GM19328 (cell line): ENCODE measurements around the gene ADRA2A.

Source experiments
- ATAC-seq: cut with Tn5 transposase; IDR thresholded peaks from one replicate; pipeline ENCODE4 v1.9.1; 2021; ENCODE audit warnings: mild to moderate bottlenecking, moderate library complexity; ENCODE audit not compliant: unreplicated experiment

ADRA2A gene

GRCh38 chr10:111109501-111110242 is 32.8 kb downstream of the ADRA2A start:
- ATAC-seq = no peak

GRCh38 chr10:111110771-111111170 is 33.9 kb downstream of the ADRA2A start:
- no peak for ATAC-seq

GRCh38 chr10:111112333-111112732 is 35.5 kb downstream of the ADRA2A start:
- ATAC-seq = no peak

- no peak for ATAC-seq
Observed at GRCh38 chr10:111113238-111113960, 36.6 kb downstream of the ADRA2A start.

GRCh38 chr10:111113961-111114757 is 37.3 kb downstream of the ADRA2A start:
- ATAC-seq = no peak

- ATAC-seq = no peak
Observed at GRCh38 chr10:111114758-111115500, 38.1 kb downstream of the ADRA2A start.

- ATAC-seq = no peak
Observed at GRCh38 chr10:111116211-111116610, 39.4 kb downstream of the ADRA2A start.

GRCh38 chr10:111116762-111117445 is 40.1 kb downstream of the ADRA2A start:
- ATAC-seq = no peak

- ATAC-seq = no peak
Observed at GRCh38 chr10:111117528-111118277, 40.9 kb downstream of the ADRA2A start.

- ATAC-seq = no peak
Observed at GRCh38 chr10:111118758-111119157, 41.9 kb downstream of the ADRA2A start.

GRCh38 chr10:111119637-111120036 is 42.8 kb downstream of the ADRA2A start:
- no peak for ATAC-seq

- ATAC-seq = no peak
Observed at GRCh38 chr10:111122127-111122526, 45.3 kb downstream of the ADRA2A start.

GRCh38 chr10:111123883-111124282 is 47.1 kb downstream of the ADRA2A start:
- no peak for ATAC-seq

GRCh38 chr10:111125102-111125501 is 48.3 kb downstream of the ADRA2A start:
- ATAC-seq = no peak

GRCh38 chr10:111126077-111126476 is 49.2 kb downstream of the ADRA2A start:
- ATAC-seq = no peak

GRCh38 chr10:111127081-111127848 is 50.4 kb downstream of the ADRA2A start:
- ATAC-seq = no peak

- no peak for ATAC-seq
Observed at GRCh38 chr10:111128331-111129180, 51.7 kb downstream of the ADRA2A start.

GRCh38 chr10:111129363-111129762 is 52.5 kb downstream of the ADRA2A start:
- no peak for ATAC-seq
